Measurements from ENCODE around the gene LDLRAD3. TPM values are rescaled to one million over a fixed set of nuclear protein-coding genes. Genes with fewer than 3 reads are reported as not detected.

Gene LDLRAD3
- total RNA-seq, 1 donor: 10.5 TPM

DNA sequence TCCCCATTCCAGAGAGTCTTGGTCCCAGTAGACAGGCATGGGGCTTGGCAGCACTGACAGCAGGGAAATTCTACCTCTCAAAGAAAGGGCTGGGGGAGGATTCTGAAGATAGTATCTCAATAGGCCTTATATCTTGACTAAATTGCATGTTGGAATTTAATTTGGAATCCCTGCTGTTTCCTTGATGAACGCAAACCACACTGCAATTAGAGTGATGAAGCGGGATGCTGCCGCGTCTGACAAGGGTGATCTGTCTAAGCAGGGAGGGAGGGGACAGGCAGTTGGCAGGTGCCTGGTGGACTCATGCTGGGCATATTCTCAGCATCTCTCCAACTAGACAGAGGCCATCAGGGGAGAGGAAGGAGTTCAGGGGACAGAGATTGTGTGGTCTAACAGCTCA, 296.9 kb downstream of the LDLRAD3 start:
- no peaks in the 10 kb centered on the region for H4K20me1 ChIP-seq (ENCODE audit: insufficient read depth, low read length)
- DNase-seq (ENCODE audit: insufficient read length, low spot score, missing footprints): no peak
- H3K79me2 ChIP-seq (ENCODE audit: insufficient read depth, low read length): no peaks in the 10 kb centered on the region
- no peak overlapping the region for H3K4me3 ChIP-seq (ENCODE audit: insufficient read depth, low read length)
- TF ChIP-seq, protein P1, sequence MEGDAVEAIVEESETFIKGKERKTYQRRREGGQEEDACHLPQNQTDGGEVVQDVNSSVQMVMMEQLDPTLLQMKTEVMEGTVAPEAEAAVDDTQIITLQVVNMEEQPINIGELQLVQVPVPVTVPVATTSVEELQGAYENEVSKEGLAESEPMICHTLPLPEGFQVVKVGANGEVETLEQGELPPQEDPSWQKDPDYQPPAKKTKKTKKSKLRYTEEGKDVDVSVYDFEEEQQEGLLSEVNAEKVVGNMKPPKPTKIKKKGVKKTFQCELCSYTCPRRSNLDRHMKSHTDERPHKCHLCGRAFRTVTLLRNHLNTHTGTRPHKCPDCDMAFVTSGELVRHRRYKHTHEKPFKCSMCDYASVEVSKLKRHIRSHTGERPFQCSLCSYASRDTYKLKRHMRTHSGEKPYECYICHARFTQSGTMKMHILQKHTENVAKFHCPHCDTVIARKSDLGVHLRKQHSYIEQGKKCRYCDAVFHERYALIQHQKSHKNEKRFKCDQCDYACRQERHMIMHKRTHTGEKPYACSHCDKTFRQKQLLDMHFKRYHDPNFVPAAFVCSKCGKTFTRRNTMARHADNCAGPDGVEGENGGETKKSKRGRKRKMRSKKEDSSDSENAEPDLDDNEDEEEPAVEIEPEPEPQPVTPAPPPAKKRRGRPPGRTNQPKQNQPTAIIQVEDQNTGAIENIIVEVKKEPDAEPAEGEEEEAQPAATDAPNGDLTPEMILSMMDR (IDR thresholded peaks at IDR 0.05; ENCODE audit: extremely low read depth, low read depth, low read length): no peak
- no peak overlapping the region for H3K27ac ChIP-seq (ENCODE audit: low read depth, low read length)
- H3K9me3 ChIP-seq (ENCODE audit: low read depth, low read length): no peaks in the 10 kb centered on the region
- H3K4me2 ChIP-seq (ENCODE audit: insufficient read depth, low read length): no peak overlapping the region
- no peak overlapping the region for H2AFZ ChIP-seq (ENCODE audit: low read length)
- H3K36me3 ChIP-seq (ENCODE audit: insufficient read depth, low read length): no peaks in the 10 kb centered on the region
- H3K4me1 ChIP-seq (ENCODE audit: insufficient read depth, low read length): no peaks in the 10 kb centered on the region
- peaks cover 5% of the 10 kb centered on the region for H3K27me3 ChIP-seq (ENCODE audit: insufficient read depth, low read length)

GRCh38 chr11:36241497-36241896, 297.6 kb downstream of the LDLRAD3 start:
- H4K20me1 ChIP-seq (ENCODE audit: insufficient read depth, low read length): no peaks in the 10 kb centered on the region
- H3K9me3 ChIP-seq (ENCODE audit: low read depth, low read length): no peaks in the 10 kb centered on the region
- no peaks in the 10 kb centered on the region for H3K4me1 ChIP-seq (ENCODE audit: insufficient read depth, low read length)
- H3K4me2 ChIP-seq (ENCODE audit: insufficient read depth, low read length): no peak overlapping the region
- H3K36me3 ChIP-seq (ENCODE audit: insufficient read depth, low read length): no peaks in the 10 kb centered on the region
- H3K27me3 ChIP-seq (ENCODE audit: insufficient read depth, low read length): peaks cover 8% of the 10 kb centered on the region
- H3K79me2 ChIP-seq (ENCODE audit: insufficient read depth, low read length): no peaks in the 10 kb centered on the region
- DNase-seq (ENCODE audit: insufficient read length, low spot score, missing footprints): no peak
- H3K4me3 ChIP-seq (ENCODE audit: insufficient read depth, low read length): no peak overlapping the region
- H2AFZ ChIP-seq (ENCODE audit: low read length): no peak overlapping the region
- no peak overlapping the region for H3K27ac ChIP-seq (ENCODE audit: low read depth, low read length)
- TF ChIP-seq, protein P1 (IDR thresholded peaks at IDR 0.05; ENCODE audit: extremely low read depth, low read depth, low read length): no peak

DNA sequence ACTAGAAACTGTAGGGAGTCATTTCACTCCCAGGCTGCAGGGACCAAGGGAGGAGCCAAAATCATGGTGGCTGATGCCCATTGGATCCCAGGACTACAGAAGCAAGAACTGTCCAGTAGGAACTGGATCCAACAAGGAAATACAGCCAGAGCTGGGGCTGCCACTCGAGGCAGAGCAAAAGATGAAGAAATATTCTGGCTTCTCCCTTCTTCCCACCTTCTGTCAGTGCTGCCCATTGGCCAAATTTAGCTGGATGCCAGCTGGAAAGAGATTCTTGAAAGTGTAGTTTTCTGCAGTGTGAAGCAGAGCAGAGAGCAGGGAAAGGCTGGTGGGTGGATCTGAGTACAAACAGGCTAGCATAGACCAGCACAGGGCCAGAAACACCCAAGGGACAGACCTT, 299.8 kb downstream of the LDLRAD3 start:
- Histone ChIP-seq H3K79me2 (ENCODE audit: insufficient read depth, low read length) (no peaks in the 10 kb centered on the region), H3K4me3 (ENCODE audit: insufficient read depth, low read length) (no peak overlapping the region), H3K27me3 (ENCODE audit: insufficient read depth, low read length) (peaks cover 15% of the 10 kb centered on the region), H2AFZ (ENCODE audit: low read length) (no peak overlapping the region), H4K20me1 (ENCODE audit: insufficient read depth, low read length) (no peaks in the 10 kb centered on the region), H3K4me1 (ENCODE audit: insufficient read depth, low read length) (peaks cover 2% of the 10 kb centered on the region), H3K4me2 (ENCODE audit: insufficient read depth, low read length) (no peak overlapping the region), H3K9me3 (ENCODE audit: low read depth, low read length) (no peaks in the 10 kb centered on the region), H3K36me3 (ENCODE audit: insufficient read depth, low read length) (no peaks in the 10 kb centered on the region), H3K27ac (ENCODE audit: low read depth, low read length) (no peak overlapping the region)
- TF ChIP-seq, protein P1 (IDR thresholded peaks at IDR 0.05; ENCODE audit: extremely low read depth, low read depth, low read length): no peak
- no peak for DNase-seq (ENCODE audit: insufficient read length, low spot score, missing footprints)

- DNase-seq (ENCODE audit: insufficient read length, low spot score, missing footprints): no peak
- H3K4me3 ChIP-seq (ENCODE audit: insufficient read depth, low read length): no peak overlapping the region
- peaks cover 11% of the 10 kb centered on the region for H3K27me3 ChIP-seq (ENCODE audit: insufficient read depth, low read length)
- H2AFZ ChIP-seq (ENCODE audit: low read length): no peak overlapping the region
- H3K4me1 ChIP-seq (ENCODE audit: insufficient read depth, low read length): peaks cover 15% of the 10 kb centered on the region
- H3K9me3 ChIP-seq (ENCODE audit: low read depth, low read length): no peaks in the 10 kb centered on the region
- no peaks in the 10 kb centered on the region for H3K79me2 ChIP-seq (ENCODE audit: insufficient read depth, low read length)
- H3K4me2 ChIP-seq (ENCODE audit: insufficient read depth, low read length): no peak overlapping the region
- H3K27ac ChIP-seq (ENCODE audit: low read depth, low read length): no peak overlapping the region
- no peaks in the 10 kb centered on the region for H3K36me3 ChIP-seq (ENCODE audit: insufficient read depth, low read length)
- TF ChIP-seq, protein P1 (IDR thresholded peaks at IDR 0.05; ENCODE audit: extremely low read depth, low read depth, low read length): no peak
- no peaks in the 10 kb centered on the region for H4K20me1 ChIP-seq (ENCODE audit: insufficient read depth, low read length)
Measured at GRCh38 chr11:36247493-36247892, 303.6 kb downstream of the LDLRAD3 start.

Measured in osteoblast (primary cell).